Muscle of leg (tissue), 11 donors: ENCODE measurements around the gene ADCY2. TPM values are rescaled to one million over a fixed set of nuclear protein-coding genes. Genes with fewer than 3 reads are reported as not detected.

Experiments
- DNase-seq: peaks from one replicate; pipeline ENCODE4 v3.0.0; 2013
- H3K27ac ChIP-seq: one replicate; pipeline ENCODE4 v1.5.1; 2013; ENCODE audit warnings: mild to moderate bottlenecking, low read length, control low read depth
- H3K27me3 ChIP-seq: one replicate; pipeline ENCODE4 v1.6.1; 2013; ENCODE audit warnings: low read length; ENCODE audit not compliant: control insufficient read depth, insufficient read depth
- H3K36me3 ChIP-seq: one replicate; pipeline ENCODE4 v1.6.1; 2013; ENCODE audit warnings: low read length; ENCODE audit not compliant: control insufficient read depth, insufficient read depth
- H3K4me1 ChIP-seq: one replicate; pipeline ENCODE4 v1.6.1; 2013; ENCODE audit warnings: low read length; ENCODE audit not compliant: control insufficient read depth, insufficient read depth
- H3K4me3 ChIP-seq: one replicate; pipeline ENCODE4 v1.5.1; 2013; ENCODE audit warnings: low read length, control low read depth
- H3K9me3 ChIP-seq: replicated peaks from 2 replicates; pipeline ENCODE4 v1.6.1; 2013; ENCODE audit warnings: low read depth, low read length; ENCODE audit not compliant: control insufficient read depth
- WGBS: methylation state at CpG from one replicate; pipeline ENCODE4 v1.1.5; 2013; ENCODE audit warnings: missing lambda C conversion rate; ENCODE audit not compliant: insufficient coverage; 5-methylcytosine and 5-hydroxymethylcytosine counted together
- polyA plus RNA-seq, 8 donors: library from polyadenylated mRNA; unstranded; fragments of 120-200 nt; gene quantifications; one replicate each; pipeline versions ENCODE4 v1.2.1 to v1.2.3, GENCODE V29; 2013; ENCODE audit warnings: inconsistent platforms in 1 of 8, low replicate concordance in 1 of 8; ENCODE audit not compliant: insufficient read length in 8 of 8, insufficient read depth in 1 of 8
- total RNA-seq: library from RNA; stranded (reverse); fragments of 120-200 nt; gene quantifications from one replicate; pipeline ENCODE4 v1.2.4, GENCODE V29; 2013

Gene ADCY2
- total and polyA plus RNA-seq, 9 donors: 17.5 to 45.9 (median 30.0) TPM

DNA sequence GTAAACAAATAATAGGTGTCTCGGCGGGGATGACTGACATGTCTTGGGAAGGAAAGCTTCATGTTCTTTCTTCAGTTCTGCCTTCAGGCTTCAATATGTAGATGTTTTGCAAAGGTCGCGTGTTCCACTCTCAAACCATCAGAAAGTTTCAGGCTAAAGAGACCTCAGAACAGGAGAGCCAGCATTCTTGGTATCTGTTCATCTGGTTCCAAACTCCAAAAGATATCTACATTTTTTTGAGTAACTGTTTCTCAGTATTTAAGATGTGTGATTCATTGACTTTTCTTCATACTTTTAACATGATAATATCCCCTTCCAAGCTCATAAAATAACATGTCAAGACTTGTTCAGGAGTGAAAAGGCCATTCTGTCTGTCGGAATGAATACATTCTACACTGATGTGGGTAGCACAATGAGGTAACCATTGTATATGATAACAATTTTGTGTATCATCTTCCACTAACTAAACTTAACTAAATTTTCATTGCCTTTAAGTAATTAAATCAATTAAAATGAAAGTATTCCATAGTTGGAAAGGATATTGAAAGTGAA lies 271.4 kb downstream of the ADCY2 start:
- WGBS: 100% methylated on average over 2 of the region's 5 CpGs
- Histone ChIP-seq H3K4me3 (no peak overlapping the region), H3K27me3 (no peaks in the 10 kb centered on the region), H3K9me3 (no peaks in the 10 kb centered on the region), H3K4me1 (no peaks in the 10 kb centered on the region), H3K36me3 (no peaks in the 10 kb centered on the region), H3K27ac (no peak overlapping the region)
- DNase-seq: no peak

DNA sequence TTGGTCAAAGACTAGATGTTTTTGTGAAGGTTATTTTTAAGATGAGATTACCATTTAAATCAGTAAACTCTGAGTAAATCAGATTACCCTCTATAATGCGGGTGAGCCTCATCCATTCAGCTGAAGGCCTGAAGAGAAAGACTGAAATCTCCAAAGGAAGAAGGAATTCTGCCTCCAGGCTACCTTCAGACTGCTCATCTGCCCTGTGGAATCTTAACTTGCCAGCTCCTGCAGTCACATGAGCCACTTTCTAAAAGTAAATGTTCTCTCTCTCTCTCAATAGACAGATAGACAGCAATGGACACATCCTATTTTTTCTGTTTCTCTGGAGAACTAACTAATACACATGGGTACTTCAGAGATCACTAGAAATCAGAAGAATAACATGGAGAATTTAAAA lies 272.2 kb downstream of the ADCY2 start:
- Histone ChIP-seq H3K4me1 (no peaks in the 10 kb centered on the region), H3K4me3 (no peak overlapping the region), H3K27me3 (no peaks in the 10 kb centered on the region), H3K9me3 (no peaks in the 10 kb centered on the region), H3K27ac (no peak overlapping the region), H3K36me3 (no peaks in the 10 kb centered on the region)
- DNase-seq: no peak
- no CpG with 5 or more reads among the region's 1 CpG for WGBS

GRCh38 chr5:7668627-7669026 lies 272.7 kb downstream of the ADCY2 start:
- Histone ChIP-seq H3K4me1 (no peaks in the 10 kb centered on the region), H3K9me3 (no peaks in the 10 kb centered on the region), H3K36me3 (no peaks in the 10 kb centered on the region), H3K27me3 (no peaks in the 10 kb centered on the region), H3K27ac (no peak overlapping the region), H3K4me3 (no peak overlapping the region)
- DNase-seq: no peak

GRCh38 chr5:7671381-7671993 lies 275.5 kb downstream of the ADCY2 start:
- WGBS: 80% methylated on average over 1 of the region's 7 CpGs
- no peaks in the 10 kb centered on the region for H3K27me3 ChIP-seq

GRCh38 chr5:7673658-7674057 lies 277.7 kb downstream of the ADCY2 start:
- peak; percentile 4 for DNase-seq
- H3K9me3 ChIP-seq: no peaks in the 10 kb centered on the region
- no peak overlapping the region for H3K27ac ChIP-seq
- H3K4me1 ChIP-seq: no peaks in the 10 kb centered on the region
- no peaks in the 10 kb centered on the region for H3K36me3 ChIP-seq
- 92% methylated on average over 4 of the region's 7 CpGs for WGBS
- H3K4me3 ChIP-seq: no peak overlapping the region
- H3K27me3 ChIP-seq: no peaks in the 10 kb centered on the region

More at GRCh38 chr5:7671381-7671993, 275.5 kb downstream of the ADCY2 start:
- H3K4me1 ChIP-seq: no peaks in the 10 kb centered on the region
- H3K36me3 ChIP-seq: no peaks in the 10 kb centered on the region
- H3K27ac ChIP-seq: no peak overlapping the region
- no peak overlapping the region for H3K4me3 ChIP-seq
- H3K9me3 ChIP-seq: no peaks in the 10 kb centered on the region
- no peak for DNase-seq

DNA sequence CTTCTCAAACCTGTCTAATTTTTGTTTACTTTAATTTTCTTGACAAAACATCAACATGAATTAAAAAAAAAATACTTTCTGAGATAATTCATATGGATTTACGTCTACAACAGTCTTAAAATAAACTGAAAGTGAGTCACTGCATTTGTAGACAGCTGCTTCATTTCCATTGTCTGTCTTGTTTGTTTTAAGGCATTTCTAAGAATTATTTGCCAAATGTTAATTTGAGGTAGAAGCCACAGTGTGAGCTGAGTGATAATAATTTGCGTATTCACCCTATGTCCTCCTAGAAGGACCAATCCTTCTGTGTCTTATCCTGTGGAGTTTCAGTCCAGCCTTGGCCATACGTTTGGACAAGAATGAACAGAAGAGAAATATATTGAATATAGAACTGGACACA lies 280.5 kb downstream of the ADCY2 start:
- Histone ChIP-seq H3K9me3 (no peaks in the 10 kb centered on the region), H3K4me1 (no peaks in the 10 kb centered on the region), H3K36me3 (no peaks in the 10 kb centered on the region), H3K27me3 (no peaks in the 10 kb centered on the region), H3K4me3 (no peak overlapping the region), H3K27ac (no peak overlapping the region)
- WGBS: 60% methylated on average over 1 of the region's 3 CpGs
- DNase-seq: no peak

DNA sequence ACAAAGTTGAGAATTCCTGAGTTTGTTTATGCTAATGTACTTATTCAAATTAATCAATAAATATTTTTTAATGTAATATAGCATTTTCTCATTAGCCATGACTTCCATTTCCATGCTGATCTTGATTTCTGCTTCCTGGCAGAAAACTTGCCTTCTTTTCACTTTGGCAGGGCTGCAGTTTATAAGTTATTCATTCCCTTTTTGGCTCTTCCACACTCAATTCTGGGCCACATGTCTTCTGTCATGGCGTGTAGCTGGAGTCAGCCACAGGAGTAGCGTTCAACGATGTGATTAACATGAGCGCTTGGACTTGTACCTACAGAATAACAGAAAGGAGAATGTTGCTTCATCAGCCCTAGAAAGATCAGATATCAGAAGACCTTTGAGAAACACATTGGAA lies 282.1 kb downstream of the ADCY2 start:
- Histone ChIP-seq H3K36me3 (no peaks in the 10 kb centered on the region), H3K27me3 (no peaks in the 10 kb centered on the region), H3K4me3 (no peak overlapping the region), H3K4me1 (no peaks in the 10 kb centered on the region), H3K27ac (no peak overlapping the region), H3K9me3 (no peaks in the 10 kb centered on the region)
- WGBS: no CpG with 5 or more reads among the region's 4 CpGs
- peak; percentile 5 for DNase-seq

- Histone ChIP-seq H3K4me1 (no peaks in the 10 kb centered on the region), H3K27me3 (no peaks in the 10 kb centered on the region), H3K36me3 (no peaks in the 10 kb centered on the region), H3K4me3 (no peak overlapping the region), H3K27ac (no peak overlapping the region), H3K9me3 (no peaks in the 10 kb centered on the region)
- no peak for DNase-seq
- 65% methylated on average over 3 of the region's 4 CpGs for WGBS
Observed at GRCh38 chr5:7679663-7680062, 283.7 kb downstream of the ADCY2 start.

DNA sequence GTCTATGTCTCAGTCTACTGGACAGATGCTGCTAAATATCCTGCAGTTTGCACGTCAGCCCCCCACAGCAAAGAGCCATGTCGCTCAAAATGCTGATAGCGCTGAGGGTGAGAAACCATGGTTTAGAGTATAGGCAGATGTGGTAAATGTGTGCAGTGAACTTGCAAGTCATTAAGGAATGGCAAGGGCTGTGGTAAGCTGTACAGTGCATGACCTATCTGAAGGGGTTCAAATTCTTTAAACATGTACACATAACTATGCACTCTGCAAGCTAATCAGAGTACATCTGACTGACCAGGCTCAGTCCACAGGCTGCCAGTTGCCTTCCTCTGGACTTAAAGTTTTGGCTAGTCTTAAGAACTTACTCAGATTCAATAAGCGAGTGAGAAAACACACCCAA lies 284.3 kb downstream of the ADCY2 start:
- Histone ChIP-seq H3K36me3 (no peaks in the 10 kb centered on the region), H3K27ac (no peak overlapping the region), H3K9me3 (no peaks in the 10 kb centered on the region), H3K4me1 (no peaks in the 10 kb centered on the region), H3K4me3 (no peak overlapping the region), H3K27me3 (no peaks in the 10 kb centered on the region)
- DNase-seq: no peak
- 92% methylated on average over 3 of the region's 4 CpGs for WGBS

DNA sequence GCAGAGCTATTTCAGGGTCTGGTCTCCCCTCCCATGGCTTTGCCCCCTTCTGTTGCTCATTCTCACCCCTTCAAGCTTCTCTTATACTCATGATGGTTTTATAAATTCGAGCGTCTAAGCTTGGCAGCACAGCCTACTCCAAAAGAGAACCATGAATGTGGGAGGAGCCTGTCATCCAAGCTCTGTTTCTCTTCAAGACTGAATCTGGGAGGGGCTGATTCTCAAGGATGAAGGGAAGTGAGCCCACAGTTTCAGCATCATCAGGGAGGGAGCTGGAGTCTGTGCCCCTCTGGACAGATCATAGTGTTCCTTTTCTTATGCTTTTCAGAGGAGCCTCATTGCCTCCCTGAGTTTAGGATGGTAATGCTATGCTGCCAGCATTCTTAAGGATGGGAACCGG lies 286.4 kb downstream of the ADCY2 start:
- no peak for DNase-seq
- Histone ChIP-seq H3K27me3 (no peaks in the 10 kb centered on the region), H3K36me3 (no peaks in the 10 kb centered on the region), H3K27ac (no peak overlapping the region), H3K4me3 (no peak overlapping the region), H3K4me1 (no peaks in the 10 kb centered on the region), H3K9me3 (no peaks in the 10 kb centered on the region)
- no CpG with 5 or more reads among the region's 3 CpGs for WGBS

DNA sequence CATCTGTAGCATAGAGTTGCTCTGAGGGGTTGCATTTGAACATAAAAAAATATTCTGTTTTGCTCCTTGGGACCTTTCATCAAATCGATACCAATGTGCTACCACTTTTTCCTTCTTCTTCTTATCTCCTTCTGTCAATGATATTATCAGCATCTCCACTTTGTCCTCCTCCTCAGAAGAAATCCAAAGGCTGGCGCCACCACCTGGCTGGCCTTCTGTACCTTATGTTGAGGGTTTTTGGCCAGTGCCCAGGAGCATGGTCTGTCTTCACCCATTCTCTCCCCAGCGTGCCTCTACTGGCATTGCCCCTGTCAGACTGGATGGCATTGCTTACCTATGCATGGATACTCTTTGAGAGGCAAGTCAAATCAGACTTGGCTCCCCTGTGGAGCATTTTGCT lies 287.8 kb downstream of the ADCY2 start:
- no peaks in the 10 kb centered on the region for H3K36me3 ChIP-seq
- 80% methylated on average over 3 of the region's 3 CpGs for WGBS
- no peak overlapping the region for H3K4me3 ChIP-seq
- DNase-seq: no peak
- H3K4me1 ChIP-seq: no peaks in the 10 kb centered on the region
- H3K27ac ChIP-seq: no peak overlapping the region
- H3K9me3 ChIP-seq: no peaks in the 10 kb centered on the region
- no peaks in the 10 kb centered on the region for H3K27me3 ChIP-seq
